Skeletal muscle tissue (tissue), 4 donors: ENCODE results near the gene CCND3. TPM values are rescaled to one million over a fixed set of nuclear protein-coding genes. Genes with fewer than 3 reads are reported as not detected.
"Not testable (repeated sequence)": the region's sequence is repeated elsewhere in the genome, so short reads cannot be mapped to it uniquely, and the experiment has no call there.

Experiments used
- H3K27ac ChIP-seq: one replicate; pipeline ENCODE4 v1.7.0; 2013; ENCODE audit warnings: mild to moderate bottlenecking, low read depth, low read length, inconsistent platforms
- H3K27me3 ChIP-seq, 3 donors: one replicate each; pipeline ENCODE4 v1.7.0; 2013; ENCODE audit warnings: low read length in 3 of 3; ENCODE audit not compliant: control insufficient read depth in 3 of 3, insufficient read depth in 3 of 3
- H3K36me3 ChIP-seq, 3 donors: one replicate each; pipeline ENCODE4 v1.7.0; 2013; ENCODE audit warnings: low read length in 3 of 3; ENCODE audit not compliant: control insufficient read depth in 3 of 3, insufficient read depth in 3 of 3
- H3K4me1 ChIP-seq, 3 donors: one replicate each; pipeline ENCODE4 v1.7.0; 2013; ENCODE audit warnings: low read length in 3 of 3, mild to moderate bottlenecking in 3 of 3; ENCODE audit not compliant: control insufficient read depth in 3 of 3, insufficient read depth in 3 of 3
- H3K4me3 ChIP-seq, 3 donors: one replicate each; pipeline ENCODE4 v1.7.0; 2013; ENCODE audit warnings: low read length in 3 of 3
- H3K9ac ChIP-seq, 3 donors: one replicate each; pipeline ENCODE4 v1.7.0; 2013; ENCODE audit warnings: low read length in 3 of 3, mild to moderate bottlenecking in 3 of 3, moderate library complexity in 2 of 3, low read depth in 1 of 3
- H3K9me3 ChIP-seq, 3 donors: one replicate each; pipeline ENCODE4 v1.7.0; 2013; ENCODE audit warnings: low read length in 3 of 3; ENCODE audit not compliant: control insufficient read depth in 3 of 3
- total RNA-seq: library from RNA; depleted of rRNA; stranded (reverse); fragments of >200 nt; gene quantifications from one replicate; pipeline ENCODE4 v1.2.3, GENCODE V29; 2014
- donor health status: Osteomylitis.

CCND3 gene
- total RNA-seq, 1 donor from 2014 or later: 21.9 TPM

DNA sequence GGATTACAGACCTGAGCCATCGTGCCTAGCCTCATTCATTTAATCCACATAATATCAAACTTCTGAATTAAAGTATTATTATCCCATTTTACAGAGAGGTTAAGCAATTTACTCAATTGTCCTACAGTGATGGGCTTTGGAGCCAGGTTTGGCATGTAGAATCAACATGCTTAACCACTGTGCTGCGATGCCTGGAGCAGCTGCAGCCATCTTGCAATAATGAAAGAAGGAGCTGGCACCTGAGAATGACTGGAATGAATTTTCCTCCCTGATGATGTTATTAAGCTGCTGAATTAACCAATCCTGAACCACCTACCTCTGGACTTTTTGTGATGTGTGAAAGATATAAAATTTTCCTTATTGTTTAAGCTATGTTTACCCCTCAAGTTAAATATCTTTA, 13.1 kb upstream of the CCND3 start:
- H3K4me1 ChIP-seq: no peaks in the 10 kb centered on the region
- no peak overlapping the region for H3K4me3 ChIP-seq
- no peaks in the 10 kb centered on the region for H3K36me3 ChIP-seq
- no peaks in the 10 kb centered on the region for H3K9me3 ChIP-seq
- H3K9ac ChIP-seq: no peak overlapping the region
- H3K27ac ChIP-seq: no peak overlapping the region
- no peaks in the 10 kb centered on the region for H3K27me3 ChIP-seq

DNA sequence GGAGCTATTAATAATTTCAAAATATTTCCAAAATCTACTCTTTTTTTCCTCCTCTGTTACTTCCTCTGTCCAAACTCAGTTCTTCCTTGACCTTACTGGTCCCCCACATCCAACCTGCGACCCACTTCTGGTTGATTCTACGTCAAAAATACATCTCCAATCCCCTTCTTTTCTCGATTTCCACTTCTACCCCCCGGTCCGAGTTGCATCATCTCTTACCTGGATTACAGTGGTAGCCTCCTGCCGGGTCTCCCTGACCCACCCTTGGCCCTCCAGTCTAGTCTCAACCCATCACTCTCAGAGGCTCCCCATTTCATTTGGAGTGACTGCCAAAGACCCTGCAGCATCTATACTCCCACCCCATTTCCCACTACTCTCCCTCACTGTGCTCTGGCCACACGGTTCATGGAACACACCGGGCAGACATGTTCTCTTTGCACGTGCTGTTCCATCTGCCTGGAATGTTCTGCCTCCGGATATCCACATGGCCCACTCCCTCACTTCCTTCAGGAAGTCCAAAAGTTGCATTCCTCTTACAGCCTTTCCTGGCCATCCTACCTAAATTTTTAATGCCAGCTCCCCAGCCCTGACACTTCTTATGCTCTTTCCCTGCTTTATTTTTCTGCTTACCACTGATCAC, 6.1 kb upstream of the CCND3 start:
- Histone ChIP-seq H3K4me1 (no peaks in the 10 kb centered on the region), H3K9me3 (no peaks in the 10 kb centered on the region), H3K4me3 (no peak overlapping the region), H3K27me3 (no peaks in the 10 kb centered on the region), H3K36me3 (no peaks in the 10 kb centered on the region), H3K9ac (no peak overlapping the region), H3K27ac (no peak overlapping the region)

DNA sequence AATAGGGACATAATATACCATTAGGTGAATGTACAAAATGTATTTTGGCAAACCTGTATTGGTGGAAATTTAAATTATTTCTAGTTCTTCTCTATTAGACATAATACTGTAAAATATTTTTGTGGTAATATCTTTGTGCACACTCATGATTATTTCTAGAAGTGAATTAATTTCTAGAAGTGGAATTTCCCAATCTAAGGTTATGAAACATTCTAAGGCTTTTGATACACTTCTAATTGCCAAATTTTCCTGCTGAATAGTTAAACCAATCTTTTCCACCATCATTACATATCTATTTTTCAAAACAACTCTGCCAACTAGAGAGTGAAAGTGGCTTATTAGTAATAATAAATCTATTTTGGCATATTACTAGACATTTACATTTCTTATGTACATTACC, 1.8 kb upstream of the CCND3 start:
- no peaks in the 10 kb centered on the region for H3K9me3 ChIP-seq
- no peaks in the 10 kb centered on the region for H3K36me3 ChIP-seq
- H3K27ac ChIP-seq: no peak overlapping the region
- no peak overlapping the region for H3K9ac ChIP-seq
- H3K4me1 ChIP-seq: peaks cover 29 to 33% (median 31%) of the 10 kb centered on the region in 3 donors
- H3K27me3 ChIP-seq: no peaks in the 10 kb centered on the region
- H3K4me3 ChIP-seq: no peak overlapping the region

DNA sequence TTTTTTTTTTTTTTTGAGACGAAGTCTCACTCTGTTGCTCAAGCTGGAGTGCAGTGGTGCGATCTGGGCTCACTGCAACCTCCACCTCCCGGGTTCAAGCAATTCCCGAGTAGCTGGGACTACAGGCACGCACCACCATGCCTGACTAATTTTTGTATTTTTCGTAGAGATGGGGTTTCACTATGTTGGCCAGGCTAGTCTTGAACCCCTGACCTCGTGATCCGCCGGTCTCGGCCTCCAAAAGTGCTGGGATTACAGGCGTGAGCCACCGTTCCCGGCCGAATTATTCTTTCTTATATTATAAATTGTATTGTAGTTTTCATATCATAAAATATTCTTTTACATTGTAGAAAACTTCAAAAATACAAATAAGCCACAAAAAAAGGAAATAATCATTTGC, 1.3 kb upstream of the CCND3 start:
- H3K4me3 ChIP-seq, H3K27me3 ChIP-seq, H3K9me3 ChIP-seq, H3K27ac ChIP-seq, H3K36me3 ChIP-seq, H3K9ac ChIP-seq: not testable (repeated sequence)
- peaks cover 34 to 38% (median 36%) of the 10 kb centered on the region in 3 donors for H3K4me1 ChIP-seq

DNA sequence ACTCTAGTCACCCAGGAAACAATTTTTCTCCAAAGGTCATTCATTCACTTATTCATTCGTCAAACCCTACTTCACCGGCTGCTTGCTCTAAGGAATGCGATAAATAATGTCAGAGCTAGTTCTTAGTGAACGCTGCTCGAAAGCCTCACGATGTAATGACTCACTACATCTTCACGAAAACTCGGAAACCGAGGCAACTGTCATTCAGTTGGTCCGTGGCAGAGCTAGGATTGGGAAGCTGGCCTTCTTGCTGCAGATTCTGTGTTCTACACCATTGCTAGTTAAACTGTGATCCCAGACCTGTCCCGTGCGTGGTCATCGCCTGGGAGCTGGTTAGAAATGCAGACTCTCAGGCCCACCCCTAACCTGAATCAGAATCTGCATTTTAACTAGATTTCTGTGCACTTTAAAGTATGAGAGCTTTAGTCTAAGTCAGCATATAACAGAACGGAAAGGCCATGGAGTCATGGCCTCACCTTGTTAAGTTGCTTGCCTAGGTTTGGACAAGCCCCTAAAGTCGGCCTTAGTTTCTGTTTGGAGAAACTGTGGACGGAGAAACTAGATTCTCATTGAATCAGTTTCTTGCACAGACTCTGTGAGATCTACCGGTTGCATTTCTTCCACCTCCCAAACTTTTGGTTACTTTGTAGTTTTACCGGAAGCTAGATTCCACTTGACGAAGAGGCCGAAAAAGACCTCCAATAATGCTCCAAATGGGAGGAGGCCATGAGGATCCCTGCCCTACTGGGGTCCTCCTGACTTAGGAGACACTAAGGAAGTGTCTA, 651 bp upstream of the CCND3 start:
- peak overlapping the region; percentile 52 to 81 (median 65) for H3K9ac ChIP-seq
- peak overlapping the region; percentile 6 for H3K27ac ChIP-seq
- peak overlapping the region; percentile 83 to 91 (median 88) for H3K4me3 ChIP-seq
- H3K36me3 ChIP-seq: no peaks in the 10 kb centered on the region
- H3K4me1 ChIP-seq: peaks cover 34 to 41% (median 40%) of the 10 kb centered on the region in 3 donors
- H3K9me3 ChIP-seq: no peaks in the 10 kb centered on the region
- no peaks in the 10 kb centered on the region for H3K27me3 ChIP-seq

DNA sequence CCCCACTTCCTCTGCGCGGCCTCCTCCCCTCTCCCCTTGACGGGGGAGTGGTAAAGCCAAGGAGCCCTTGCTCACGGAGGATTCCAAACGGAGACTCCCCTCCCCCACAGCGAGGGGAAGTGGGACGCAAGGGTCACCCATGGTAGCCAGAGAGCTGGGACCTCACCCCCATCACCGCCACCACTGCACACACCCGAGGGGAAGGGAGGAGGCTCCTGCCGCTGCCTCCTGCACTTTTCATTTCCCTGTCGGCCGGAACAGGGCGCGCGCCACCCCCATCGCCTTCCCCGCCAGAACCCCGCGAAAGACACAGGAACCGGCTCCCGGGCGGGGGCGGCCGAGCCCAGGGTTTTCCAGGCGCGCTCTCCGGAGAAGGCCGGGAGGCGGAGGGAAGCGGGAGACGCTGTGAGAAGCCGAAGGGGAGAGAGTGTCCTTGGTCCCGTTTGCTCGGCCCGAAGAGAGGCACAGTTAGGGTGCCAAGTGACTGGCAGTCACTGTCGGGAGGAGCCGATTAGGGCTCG, 789 bp downstream of the CCND3 start:
- H3K27ac ChIP-seq: peak overlapping the region; percentile 40
- peaks cover 39 to 51% (median 46%) of the 10 kb centered on the region in 3 donors for H3K4me1 ChIP-seq
- H3K9ac ChIP-seq: peak overlapping the region; percentile 76 to 81 (median 77)
- peak overlapping the region; percentile 83 to 91 (median 85) for H3K4me3 ChIP-seq
- no peaks in the 10 kb centered on the region for H3K9me3 ChIP-seq
- no peaks in the 10 kb centered on the region for H3K27me3 ChIP-seq
- H3K36me3 ChIP-seq: peaks cover 0 to 2% (median 0%) of the 10 kb centered on the region in 3 donors

DNA sequence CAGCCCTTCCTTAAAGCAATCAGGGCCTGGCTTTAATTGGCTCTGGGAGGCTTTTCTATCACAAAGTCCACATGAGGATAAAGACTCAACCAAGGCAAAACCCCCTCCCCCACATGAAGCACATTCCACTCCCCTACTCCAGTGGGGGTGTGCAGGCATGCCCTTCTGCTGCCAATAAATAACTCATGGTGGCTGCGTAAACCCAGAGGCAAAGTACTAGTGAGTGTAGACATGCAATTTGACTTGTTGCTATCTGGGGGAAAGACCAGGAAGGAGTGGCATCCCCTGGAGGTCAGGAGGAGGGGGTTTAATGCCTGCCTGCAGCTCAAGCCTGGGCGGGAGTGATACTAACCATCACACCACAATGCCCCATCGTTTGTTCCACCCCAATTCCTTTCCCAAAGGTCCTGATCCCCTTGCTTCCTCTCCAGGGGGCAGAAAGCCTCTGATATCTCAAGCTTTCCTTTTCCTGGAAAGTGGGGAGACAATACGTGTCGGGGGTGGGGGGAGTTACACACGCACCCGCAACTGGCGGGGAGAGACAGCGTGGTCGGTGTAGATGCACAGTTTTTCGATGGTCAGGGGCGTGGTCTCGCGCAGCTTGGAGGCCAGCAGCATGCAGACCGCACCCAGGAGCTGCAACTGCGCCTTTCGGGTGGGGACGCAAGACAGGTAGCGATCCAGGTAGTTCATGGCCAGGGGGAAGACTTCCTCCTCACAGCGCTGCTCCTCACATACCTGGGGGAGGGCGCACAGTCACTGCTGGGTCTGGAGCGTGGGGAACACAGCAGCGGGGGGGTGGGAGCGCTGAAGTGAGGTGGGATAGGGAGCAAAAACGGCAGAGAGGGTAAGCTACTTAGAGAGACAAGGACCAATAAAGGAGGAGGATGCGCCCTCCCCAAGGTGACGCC, 1.5 kb downstream of the CCND3 start:
- no peaks in the 10 kb centered on the region for H3K27me3 ChIP-seq
- peaks cover 2 to 3% (median 3%) of the 10 kb centered on the region in 3 donors for H3K36me3 ChIP-seq
- H3K9me3 ChIP-seq: no peaks in the 10 kb centered on the region
- peak overlapping the region; percentile 40 for H3K27ac ChIP-seq
- H3K4me1 ChIP-seq: peaks cover 39 to 54% (median 46%) of the 10 kb centered on the region in 3 donors
- H3K4me3 ChIP-seq: peak overlapping the region; percentile 83 to 91 (median 85)
- peak overlapping the region in 2 of 3 donors; percentile 76 to 81 for H3K9ac ChIP-seq

DNA sequence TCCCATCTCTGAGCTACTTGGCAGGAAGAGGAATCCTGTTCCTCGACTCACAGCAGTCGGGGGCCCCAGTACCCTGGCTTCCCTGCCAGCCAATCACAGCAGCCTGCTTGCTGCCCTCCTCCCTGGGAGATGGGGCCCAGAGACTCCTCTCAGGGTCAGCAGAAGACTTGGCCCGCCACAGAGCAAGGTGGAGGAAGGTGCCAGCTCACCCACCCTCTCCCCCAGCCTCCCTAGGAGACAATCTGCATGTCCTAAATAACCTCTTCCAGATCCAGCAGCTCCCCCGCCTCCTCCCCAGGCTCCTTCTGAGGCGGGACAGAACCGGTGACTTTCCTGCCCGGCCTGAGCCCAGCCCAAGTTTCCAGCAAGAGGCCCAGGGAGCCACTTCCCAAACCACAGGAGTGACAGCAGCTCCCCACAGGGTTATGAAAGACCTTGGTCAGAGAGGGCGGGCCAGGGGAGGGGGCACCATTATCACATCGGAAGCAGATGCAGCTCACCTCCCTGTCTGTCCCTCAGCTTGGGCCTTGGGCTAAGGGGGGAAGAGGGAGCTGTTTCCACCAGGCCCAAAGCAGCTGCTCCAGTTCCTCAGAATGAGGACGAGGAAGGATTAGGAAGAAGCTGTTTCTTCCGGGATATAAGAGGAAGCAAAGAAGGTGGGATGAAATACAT, 2.3 kb downstream of the CCND3 start:
- Histone ChIP-seq H3K4me1 (peaks cover 39 to 57% (median 46%) of the 10 kb centered on the region in 3 donors), H3K27ac (peak overlapping the region; percentile 36), H3K36me3 (peaks cover 9 to 11% (median 10%) of the 10 kb centered on the region in 3 donors), H3K27me3 (no peaks in the 10 kb centered on the region), H3K9ac (no peak overlapping the region), H3K4me3 (peak overlapping the region in 2 of 3 donors; percentile 5 to 85), H3K9me3 (no peaks in the 10 kb centered on the region)

DNA sequence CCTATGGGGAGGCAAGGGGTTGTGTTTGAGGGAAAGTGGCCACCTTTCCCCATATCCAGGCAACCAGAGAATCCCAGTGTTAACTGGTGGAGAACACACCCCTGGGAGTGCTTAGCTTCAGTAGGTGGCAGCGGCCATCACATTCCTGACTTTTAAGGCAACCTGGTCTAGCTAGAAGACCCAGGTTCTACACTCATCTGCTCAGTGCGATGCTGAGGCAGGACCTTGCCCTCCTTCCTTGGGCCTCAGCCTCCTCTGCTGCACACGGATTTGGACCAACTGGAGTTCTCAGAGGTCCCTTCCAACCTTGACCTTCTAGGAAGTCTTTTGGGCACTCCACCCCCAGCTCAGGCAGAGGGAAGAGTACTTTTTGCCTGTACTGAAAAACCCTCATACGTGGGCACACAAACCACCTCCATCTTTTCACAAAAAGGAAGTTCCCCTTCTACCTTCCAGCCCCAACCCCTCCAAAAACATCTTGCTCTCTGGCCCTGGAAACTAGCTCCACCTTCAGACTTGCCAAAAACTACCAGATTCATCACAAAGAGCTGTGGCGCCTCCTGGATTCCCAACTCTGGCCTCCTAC, 2.9 kb downstream of the CCND3 start:
- Histone ChIP-seq H3K9ac (peak overlapping the region in 1 of 3 donors; percentile 16), H3K4me3 (peak overlapping the region in 1 of 3 donors; percentile 20)

More for the DNA sequence above, 2.9 kb downstream of the CCND3 start:
- no peaks in the 10 kb centered on the region for H3K27me3 ChIP-seq
- peaks cover 12 to 14% (median 14%) of the 10 kb centered on the region in 3 donors for H3K36me3 ChIP-seq
- peak overlapping the region; percentile 36 for H3K27ac ChIP-seq
- peaks cover 39 to 57% (median 46%) of the 10 kb centered on the region in 3 donors for H3K4me1 ChIP-seq
- H3K9me3 ChIP-seq: no peaks in the 10 kb centered on the region
